Superior temporal gyrus (tissue), 1 donor: Measurements from ENCODE around the gene SCRN1.

Source experiments
- DNase-seq: peaks from one replicate; pipeline ENCODE4 v3.0.0-alpha.2; 2016; ENCODE audit errors: extremely low spot score

The SCRN1 gene

GRCh38 chr7:30003098-30003497 is 13.5 kb upstream of the SCRN1 start:
- DNase-seq: no peak

- no peak for DNase-seq
Measured at GRCh38 chr7:30001998-30002397, 12.4 kb upstream of the SCRN1 start.

- DNase-seq: no peak
Measured at GRCh38 chr7:29998489-29998888, 8.9 kb upstream of the SCRN1 start.

GRCh38 chr7:29996321-29996720 is 6.7 kb upstream of the SCRN1 start:
- no peak for DNase-seq

- DNase-seq: no peak
Measured at GRCh38 chr7:29995652-29996051, 6.1 kb upstream of the SCRN1 start.

GRCh38 chr7:29993140-29993539 is 3.5 kb upstream of the SCRN1 start:
- no peak for DNase-seq

- no peak for DNase-seq
Measured at GRCh38 chr7:29991937-29992336, 2.3 kb upstream of the SCRN1 start.

- DNase-seq: no peak
Measured at GRCh38 chr7:29990931-29991330, 1.3 kb upstream of the SCRN1 start.

- DNase-seq: peak; percentile 77
Measured at GRCh38 chr7:29988424-29989256, 961 bp downstream of the SCRN1 start.

GRCh38 chr7:29987811-29988317 is 1.7 kb downstream of the SCRN1 start:
- DNase-seq: peak; percentile 65

GRCh38 chr7:29987083-29987482 is 2.5 kb downstream of the SCRN1 start:
- no peak for DNase-seq

GRCh38 chr7:29980151-29980550 is 9.4 kb downstream of the SCRN1 start:
- no peak for DNase-seq

GRCh38 chr7:29977886-29978651 is 11.5 kb downstream of the SCRN1 start:
- no peak for DNase-seq

- DNase-seq: peak; percentile 73
Measured at GRCh38 chr7:29976673-29977415, 12.8 kb downstream of the SCRN1 start.

GRCh38 chr7:29976266-29976665 is 13.3 kb downstream of the SCRN1 start:
- no peak for DNase-seq

- DNase-seq: peak; percentile 64
Measured at GRCh38 chr7:29975561-29975960, 14.0 kb downstream of the SCRN1 start.

GRCh38 chr7:29974286-29974685 is 15.3 kb downstream of the SCRN1 start:
- DNase-seq: no peak

- no peak for DNase-seq
Measured at GRCh38 chr7:29972315-29972669, 17.3 kb downstream of the SCRN1 start.

- no peak for DNase-seq
Measured at GRCh38 chr7:29971566-29972314, 17.9 kb downstream of the SCRN1 start.

- no peak for DNase-seq
Measured at GRCh38 chr7:29970158-29970557, 19.4 kb downstream of the SCRN1 start.

- DNase-seq: peak; percentile 57
Measured at GRCh38 chr7:29969738-29970137, 19.9 kb downstream of the SCRN1 start.
